Brain microvascular endothelial cell (primary cell): ENCODE results near the gene NDUFA6.
"Not testable (repeated sequence)": the region's sequence is repeated elsewhere in the genome, so short reads cannot be mapped to it uniquely, and the experiment has no call there.

ENCODE experiments used
- DNase-seq: peaks from one replicate; pipeline ENCODE4 v3.0.0-alpha.2; 2020
- H3K27ac ChIP-seq: fragments of 250-450 bp; sonication (Bioruptor Pico); 2 replicates; pipeline ENCODE4 v1.5.1; 2020; ENCODE audit warnings: mild to moderate bottlenecking, moderate library complexity
- H3K27me3 ChIP-seq: fragments of 250-450 bp; sonication (Bioruptor Pico); replicated peaks from 2 replicates; pipeline ENCODE4 v1.5.1; 2020; ENCODE audit warnings: mild to moderate bottlenecking
- H3K36me3 ChIP-seq: fragments of 250-450 bp; sonication (Bioruptor Pico); replicated peaks from 2 replicates; pipeline ENCODE4 v1.5.1; 2020; ENCODE audit warnings: mild to moderate bottlenecking
- H3K4me3 ChIP-seq: 2 replicates; pipeline ENCODE4 v1.5.1; 2011; ENCODE audit warnings: low read depth, mild to moderate bottlenecking, control low read depth, low read length, moderate library complexity
- in situ Hi-C: cut with HindIII; loops from 2 replicates; pipeline ENCODE4 v1.10.0; 2017; ENCODE audit warnings: low sequenced_read_pairs, low pct_ligation_motif_present
- TF ChIP-seq, protein P1 (sequence below): IDR thresholded peaks from 2 replicates; pipeline ENCODE4 v1.5.1; 2011; ENCODE audit warnings: low read depth, mild to moderate bottlenecking, moderate library complexity, low read length, control low read depth, inconsistent platforms; ENCODE audit errors: missing control alignments

Gene NDUFA6

GRCh38 chr22:42090596-42091454 lies at the start of gene NDUFA6:
Gene NDUFA6, minus strand, starts transcription at chr22:42090772. Its CDS starts 28 bp downstream, at chr22:42090744.
- Histone ChIP-seq H3K27me3 (no peaks in the 10 kb centered on the region), H3K4me3 (peak within 1 kb of the TSS; percentile 94), H3K36me3 (peaks cover 11% of the 10 kb centered on the region), H3K27ac (peak within 1 kb of the TSS; percentile 91)
- TF ChIP-seq, protein P1, sequence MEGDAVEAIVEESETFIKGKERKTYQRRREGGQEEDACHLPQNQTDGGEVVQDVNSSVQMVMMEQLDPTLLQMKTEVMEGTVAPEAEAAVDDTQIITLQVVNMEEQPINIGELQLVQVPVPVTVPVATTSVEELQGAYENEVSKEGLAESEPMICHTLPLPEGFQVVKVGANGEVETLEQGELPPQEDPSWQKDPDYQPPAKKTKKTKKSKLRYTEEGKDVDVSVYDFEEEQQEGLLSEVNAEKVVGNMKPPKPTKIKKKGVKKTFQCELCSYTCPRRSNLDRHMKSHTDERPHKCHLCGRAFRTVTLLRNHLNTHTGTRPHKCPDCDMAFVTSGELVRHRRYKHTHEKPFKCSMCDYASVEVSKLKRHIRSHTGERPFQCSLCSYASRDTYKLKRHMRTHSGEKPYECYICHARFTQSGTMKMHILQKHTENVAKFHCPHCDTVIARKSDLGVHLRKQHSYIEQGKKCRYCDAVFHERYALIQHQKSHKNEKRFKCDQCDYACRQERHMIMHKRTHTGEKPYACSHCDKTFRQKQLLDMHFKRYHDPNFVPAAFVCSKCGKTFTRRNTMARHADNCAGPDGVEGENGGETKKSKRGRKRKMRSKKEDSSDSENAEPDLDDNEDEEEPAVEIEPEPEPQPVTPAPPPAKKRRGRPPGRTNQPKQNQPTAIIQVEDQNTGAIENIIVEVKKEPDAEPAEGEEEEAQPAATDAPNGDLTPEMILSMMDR, result peak; percentile 77
- in situ Hi-C loops, result no loop called here
- DNase-seq, result peak; percentile 99

- H3K27ac ChIP-seq, DNase-seq, H3K4me3 ChIP-seq, in situ Hi-C loops, H3K27me3 ChIP-seq, H3K36me3 ChIP-seq: not testable (repeated sequence)
Observed at GRCh38 chr22:42140153-42140552, 49.6 kb upstream of the NDUFA6 start.

DNA sequence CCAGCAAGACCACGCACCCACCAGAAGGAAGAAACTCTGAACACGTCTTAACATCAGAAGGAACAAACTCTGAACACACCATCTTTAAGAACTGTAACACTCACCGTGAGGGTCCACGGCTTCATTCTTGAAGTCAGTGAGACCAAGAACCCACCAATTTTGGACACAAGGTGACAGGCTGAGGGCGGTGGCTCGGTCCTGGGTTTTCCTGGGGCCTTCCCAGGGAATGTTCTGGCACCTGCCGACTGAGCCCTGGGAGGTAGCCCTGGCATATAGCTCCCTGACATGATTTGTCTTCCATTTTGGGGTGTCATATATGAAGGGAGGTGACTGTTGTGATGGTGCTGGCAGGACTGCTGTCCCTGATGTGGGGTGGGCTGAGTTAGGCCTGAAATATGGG lies 48.9 kb upstream of the NDUFA6 start:
- in situ Hi-C loops, H3K27me3 ChIP-seq, H3K4me3 ChIP-seq, DNase-seq, H3K27ac ChIP-seq, H3K36me3 ChIP-seq: not testable (repeated sequence)

DNA sequence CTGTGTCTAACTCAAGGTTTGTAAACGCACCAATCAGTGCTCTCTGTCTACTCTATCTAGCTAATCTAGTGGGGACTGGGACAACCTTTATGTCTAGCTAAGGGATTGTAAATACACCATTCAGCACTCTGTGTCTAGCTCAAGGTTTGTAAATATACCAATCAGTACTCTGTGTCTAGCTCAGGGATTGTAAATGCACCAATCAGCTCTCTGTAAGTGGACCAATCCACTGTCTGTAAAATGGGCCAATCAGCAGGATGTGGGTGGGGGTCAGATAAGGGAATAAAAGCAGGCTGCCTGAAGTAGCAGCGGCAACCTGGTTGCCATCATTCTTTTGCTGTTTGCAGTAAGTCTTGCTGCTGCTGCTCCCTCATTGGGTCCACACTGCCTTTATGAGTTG lies 48.4 kb upstream of the NDUFA6 start:
- Histone ChIP-seq H3K27ac (no peak overlapping the region), H3K27me3 (no peaks in the 10 kb centered on the region), H3K36me3 (no peaks in the 10 kb centered on the region), H3K4me3 (no peak overlapping the region)
- in situ Hi-C loops, result no loop called here
- no peak for DNase-seq
- TF ChIP-seq, protein P1, result no peak

GRCh38 chr22:42138122-42138770 lies 47.7 kb upstream of the NDUFA6 start:
- Histone ChIP-seq H3K4me3 (no peak overlapping the region), H3K27ac (no peak overlapping the region), H3K36me3 (no peaks in the 10 kb centered on the region), H3K27me3 (no peaks in the 10 kb centered on the region)
- no peak for DNase-seq
- in situ Hi-C loops, result no loop called here
- TF ChIP-seq, protein P1, result no peak

DNA sequence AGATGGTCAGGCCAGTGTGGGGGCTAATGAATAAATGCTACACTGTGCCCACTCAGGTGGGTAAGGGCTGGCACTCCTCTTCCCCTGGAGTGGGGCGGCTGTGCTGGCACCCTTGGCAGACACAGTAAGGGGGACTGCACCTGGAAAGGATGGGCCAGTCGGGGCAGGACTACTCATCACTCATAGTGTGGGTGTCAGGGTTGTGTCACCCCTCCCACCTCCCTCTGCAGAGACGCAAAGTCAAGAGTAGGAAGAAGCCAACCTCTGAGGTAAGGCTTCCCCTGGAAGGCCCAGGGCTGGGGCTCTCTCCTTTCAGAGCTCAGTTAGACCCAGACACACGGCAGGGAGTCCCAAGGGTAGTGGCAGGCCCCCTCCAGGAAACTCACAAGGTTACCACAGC lies 45.1 kb upstream of the NDUFA6 start:
- H3K4me3 ChIP-seq, in situ Hi-C loops, H3K27me3 ChIP-seq, H3K36me3 ChIP-seq, H3K27ac ChIP-seq, DNase-seq: not testable (repeated sequence)

GRCh38 chr22:42134100-42135020 lies 43.8 kb upstream of the NDUFA6 start:
- DNase-seq, result no peak
- Histone ChIP-seq H3K4me3 (no peak overlapping the region), H3K36me3 (no peaks in the 10 kb centered on the region), H3K27ac (no peak overlapping the region), H3K27me3 (no peaks in the 10 kb centered on the region)
- in situ Hi-C loops, result no loop called here
- TF ChIP-seq, protein P1, result no peak
